Omental fat pad (tissue), 4 donors: ENCODE measurements around the gene SMIM26. TPM values are rescaled to one million over a fixed set of nuclear protein-coding genes. Genes with fewer than 3 reads are reported as not detected.

Experiments
- ATAC-seq: fragments of 150-250 bp; one replicate; pipeline ENCODE4 v1.9.1; 2016; ENCODE audit warnings: mild to moderate bottlenecking, moderate library complexity; ENCODE audit not compliant: low FRiP score
- DNase-seq: peaks from one replicate; pipeline ENCODE4 v3.0.0-alpha.2; 2019; ENCODE audit warnings: low spot score
- total RNA-seq, 4 donors: library from RNA; depleted of rRNA; stranded (reverse); fragments of >200 nt; gene quantifications; one replicate each; pipeline ENCODE4 v1.1.0, GENCODE V29; 2016
- TF ChIP-seq, protein P1 (sequence below), 3 donors: fragments of 450-650 bp; IDR thresholded peaks; one replicate each; pipeline ENCODE4 v1.5.1; 2016 to 2017; ENCODE audit warnings: antibody characterized with exemption in 3 of 3, mild to moderate bottlenecking in 3 of 3, moderate library complexity in 2 of 3

The SMIM26 gene
- total RNA-seq, 4 donors from 2014 or later = 84.2 to 145 (median 113) TPM

DNA sequence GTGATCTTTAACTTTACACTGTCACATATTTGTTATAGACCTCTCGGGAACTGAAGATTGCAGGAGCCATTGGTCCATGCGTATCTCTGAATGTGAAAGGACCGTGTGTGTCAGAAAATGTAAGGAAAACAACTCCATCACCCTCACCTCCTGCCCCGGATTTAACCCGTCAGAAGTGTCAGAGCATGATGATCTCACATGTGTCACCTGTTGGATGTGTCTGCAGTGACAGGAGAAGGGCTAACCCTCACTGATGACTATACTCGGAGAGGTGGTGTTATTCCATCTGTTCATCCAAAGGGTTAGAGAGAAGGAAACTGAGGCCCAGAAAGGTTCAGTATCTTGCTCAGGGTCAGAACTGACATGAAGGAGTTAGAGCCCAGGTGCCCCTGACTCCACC lies 34.6 kb upstream of the SMIM26 start:
- TF ChIP-seq, protein P1, sequence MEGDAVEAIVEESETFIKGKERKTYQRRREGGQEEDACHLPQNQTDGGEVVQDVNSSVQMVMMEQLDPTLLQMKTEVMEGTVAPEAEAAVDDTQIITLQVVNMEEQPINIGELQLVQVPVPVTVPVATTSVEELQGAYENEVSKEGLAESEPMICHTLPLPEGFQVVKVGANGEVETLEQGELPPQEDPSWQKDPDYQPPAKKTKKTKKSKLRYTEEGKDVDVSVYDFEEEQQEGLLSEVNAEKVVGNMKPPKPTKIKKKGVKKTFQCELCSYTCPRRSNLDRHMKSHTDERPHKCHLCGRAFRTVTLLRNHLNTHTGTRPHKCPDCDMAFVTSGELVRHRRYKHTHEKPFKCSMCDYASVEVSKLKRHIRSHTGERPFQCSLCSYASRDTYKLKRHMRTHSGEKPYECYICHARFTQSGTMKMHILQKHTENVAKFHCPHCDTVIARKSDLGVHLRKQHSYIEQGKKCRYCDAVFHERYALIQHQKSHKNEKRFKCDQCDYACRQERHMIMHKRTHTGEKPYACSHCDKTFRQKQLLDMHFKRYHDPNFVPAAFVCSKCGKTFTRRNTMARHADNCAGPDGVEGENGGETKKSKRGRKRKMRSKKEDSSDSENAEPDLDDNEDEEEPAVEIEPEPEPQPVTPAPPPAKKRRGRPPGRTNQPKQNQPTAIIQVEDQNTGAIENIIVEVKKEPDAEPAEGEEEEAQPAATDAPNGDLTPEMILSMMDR (IDR thresholded peaks at IDR 0.05) = no peak
- ATAC-seq = no peak
- no peak for DNase-seq

DNA sequence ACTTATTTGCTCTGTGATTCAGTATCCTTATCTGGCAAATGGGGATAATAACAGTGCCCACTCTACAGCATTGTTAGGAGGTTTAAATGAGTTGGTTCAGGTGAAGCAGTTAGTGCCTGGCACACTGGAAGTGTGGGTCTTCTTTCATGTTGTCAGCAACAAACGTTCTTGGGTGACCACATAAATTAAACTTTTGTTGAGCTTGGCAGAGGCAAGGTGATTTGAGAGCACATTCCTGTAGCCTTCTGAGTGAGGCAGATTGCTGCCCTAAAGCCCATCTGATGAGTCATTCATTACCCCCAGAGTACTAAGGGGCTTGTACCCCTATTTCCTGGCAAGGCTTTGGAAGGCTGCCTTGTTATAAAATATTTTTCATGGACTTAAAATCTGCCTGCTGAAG lies 33.7 kb upstream of the SMIM26 start:
- ATAC-seq (no peak), DNase-seq (no peak)
- TF ChIP-seq, protein P1 (IDR thresholded peaks at IDR 0.05) = no peak

DNA sequence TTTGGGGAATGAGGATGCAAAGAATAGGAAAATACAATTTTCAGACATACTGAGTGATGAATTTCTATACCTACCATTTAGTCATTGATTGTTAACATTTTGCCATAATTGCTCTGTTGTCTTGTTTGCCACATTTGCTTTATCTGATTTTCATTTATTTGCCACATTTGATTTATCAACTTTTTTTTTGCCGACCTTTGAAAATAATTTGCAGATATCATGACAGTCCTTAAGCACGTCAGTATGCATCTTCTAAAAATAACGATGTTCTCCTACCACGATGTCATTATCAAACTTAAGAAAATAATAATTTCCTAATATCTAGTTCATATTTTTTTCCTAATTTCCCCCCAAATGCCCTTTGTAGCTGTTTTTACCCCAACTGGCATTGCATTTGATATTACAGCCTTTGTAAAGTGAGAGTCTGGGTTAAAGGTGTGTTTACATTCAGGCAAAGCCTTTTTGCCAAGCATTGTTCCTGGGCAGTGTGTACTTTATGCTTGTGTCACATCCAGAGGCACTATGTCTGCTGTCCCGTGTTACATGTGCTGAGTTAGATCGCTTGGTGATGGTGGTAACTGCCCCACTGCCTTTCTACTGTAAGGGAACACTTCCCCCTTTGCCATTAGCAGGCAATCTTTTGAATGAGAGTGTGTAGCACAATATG lies 33.1 kb upstream of the SMIM26 start:
- ATAC-seq (no peak), DNase-seq (no peak)
- TF ChIP-seq, protein P1 (IDR thresholded peaks at IDR 0.05) = no peak

DNA sequence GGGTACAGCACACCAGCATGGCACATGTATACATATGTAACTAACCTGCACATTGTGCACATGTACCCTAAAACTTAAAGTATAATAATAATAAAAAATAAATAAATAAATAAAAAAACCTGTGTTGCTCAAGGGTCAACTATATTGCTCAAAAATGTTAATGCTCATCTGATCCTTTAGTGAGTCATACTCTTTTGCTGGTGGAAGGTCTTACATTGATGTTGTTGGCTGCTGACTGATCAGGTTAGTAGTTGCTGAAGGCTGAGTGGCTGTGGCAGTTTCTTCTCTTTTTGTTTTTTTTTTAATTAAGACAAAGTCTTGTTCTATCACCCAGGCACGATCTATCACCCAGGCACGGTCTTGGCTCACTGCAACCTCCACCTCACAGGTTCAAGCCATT lies 29.6 kb upstream of the SMIM26 start:
- DNase-seq = no peak
- TF ChIP-seq, protein P1 (IDR thresholded peaks at IDR 0.05) = no peak
- ATAC-seq = no peak

DNA sequence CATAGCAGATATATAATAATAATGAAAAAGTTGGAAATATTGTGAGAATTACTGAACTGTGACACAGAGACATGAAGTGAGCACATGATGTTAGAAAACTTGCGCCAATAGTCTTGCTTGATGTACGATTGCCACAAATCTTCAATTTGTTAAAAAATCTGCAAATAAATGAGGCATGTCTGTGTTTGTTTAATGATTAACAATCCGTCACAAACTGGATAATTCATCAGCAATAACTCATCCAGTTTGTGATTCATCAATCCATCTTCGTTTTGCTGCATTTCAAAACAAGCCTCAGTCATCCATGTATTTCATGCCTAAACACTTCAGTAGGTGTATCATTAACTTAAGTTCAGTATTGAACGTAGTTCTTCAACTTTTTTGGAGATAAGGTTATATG lies 25.5 kb upstream of the SMIM26 start:
- DNase-seq (no peak), ATAC-seq (no peak)
- TF ChIP-seq, protein P1 (IDR thresholded peaks at IDR 0.05) = no peak

DNA sequence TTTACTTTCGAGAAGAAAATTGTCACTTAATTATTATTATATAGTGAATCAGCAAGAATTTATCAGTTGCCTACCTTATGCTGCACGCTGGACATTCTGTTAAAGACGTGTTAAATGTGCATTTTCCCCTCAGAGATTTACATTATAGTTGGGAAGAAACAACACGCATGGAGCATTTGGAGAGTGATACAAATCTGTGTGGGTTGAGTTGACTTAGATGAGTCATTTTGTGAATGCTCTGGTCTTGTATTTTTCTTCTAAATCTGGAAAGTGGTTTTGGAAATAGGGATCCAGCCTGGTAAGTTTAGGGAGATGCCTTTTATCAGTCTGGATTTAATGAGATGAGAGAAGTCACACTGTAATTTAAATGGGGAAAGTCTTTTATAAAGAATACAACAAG lies 24.0 kb upstream of the SMIM26 start:
- ATAC-seq = no peak
- DNase-seq = no peak
- TF ChIP-seq, protein P1 (IDR thresholded peaks at IDR 0.05) = no peak

DNA sequence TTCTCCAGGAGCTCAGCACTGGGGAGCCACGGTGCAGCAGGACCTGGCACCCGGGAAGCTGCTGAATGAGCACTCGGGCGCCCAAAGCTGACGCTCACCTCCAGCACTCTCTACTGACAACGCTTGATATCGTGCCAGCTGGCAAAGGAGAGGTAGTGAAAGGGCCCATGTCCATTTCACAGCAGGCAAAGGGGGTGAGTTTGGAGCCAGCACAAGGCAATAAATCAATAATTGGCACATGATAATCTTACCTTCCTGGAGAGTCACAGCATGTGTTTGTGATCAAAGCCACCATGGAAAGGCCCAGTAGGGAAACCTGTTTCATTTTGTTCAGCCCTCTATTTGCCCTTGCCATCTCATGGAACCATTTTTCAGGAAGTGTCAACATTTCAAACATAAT lies 23.3 kb upstream of the SMIM26 start:
- TF ChIP-seq, protein P1 (IDR thresholded peaks at IDR 0.05) = no peak
- ATAC-seq = no peak
- DNase-seq = no peak
